NB4 (cell line): Measurements from ENCODE around the gene METTL18.

Experiments used
- CTCF ChIP-seq: IDR thresholded peaks from one replicate; pipeline ENCODE4 v1.5.1; 2012; ENCODE audit warnings: low read depth, low read length
- MYC ChIP-seq: IDR thresholded peaks from 2 replicates; pipeline ENCODE4 v1.6.1; 2011; ENCODE audit warnings: low read depth, low read length
- POLR2A ChIP-seq: IDR thresholded peaks from 2 replicates; pipeline ENCODE4 v1.6.1; 2011; ENCODE audit warnings: mild to moderate bottlenecking; ENCODE audit not compliant: insufficient read length; ENCODE audit errors: extremely low read depth
- TF ChIP-seq, protein P1 (sequence below): IDR thresholded peaks from 2 replicates; pipeline ENCODE4 v1.6.1; 2011; ENCODE audit warnings: low read depth, low read length

- TF ChIP-seq, protein P1, sequence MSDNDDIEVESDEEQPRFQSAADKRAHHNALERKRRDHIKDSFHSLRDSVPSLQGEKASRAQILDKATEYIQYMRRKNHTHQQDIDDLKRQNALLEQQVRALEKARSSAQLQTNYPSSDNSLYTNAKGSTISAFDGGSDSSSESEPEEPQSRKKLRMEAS, result no peak
- TF ChIP-seq CTCF (no peak), POLR2A (no peak), MYC (no peak)
Measured at GRCh38 chr1:169797281-169797680, 2.6 kb upstream of the METTL18 start.
